ENCODE results near the gene RHOT2. TPM values are rescaled to one million over a fixed set of nuclear protein-coding genes. Genes with fewer than 3 reads are reported as not detected.

Gene RHOT2
- total and polyA plus RNA-seq, 10 of the 15 experiments (the other 5 are each of a cell fraction or from before 2014, with no cell fraction given), result 3.7 to 174 (median 69.8) TPM

- Histone ChIP-seq H3K79me2 (ENCODE audit: control insufficient read depth, insufficient read depth, low read length) (no peaks in the 10 kb centered on the region), H3K4me2 (ENCODE audit: control insufficient read depth, insufficient read depth) (no peak overlapping the region), H3K9me3 (replicated peaks; ENCODE audit: control insufficient read depth, insufficient read depth, low read length) (no peaks in the 10 kb centered on the region), H4K20me1 (ENCODE audit: control insufficient read depth, insufficient read depth) (no peaks in the 10 kb centered on the region; the same call in 1 of the 2 replicates), H3K27ac (ENCODE audit: control insufficient read depth, insufficient read depth) (no peak overlapping the region), H3K9ac (ENCODE audit: control insufficient read depth, insufficient read depth, low read length) (no peak overlapping the region), H3K36me3 (ENCODE audit: control insufficient read depth in 2 of 2, insufficient read depth in 2 of 2, low read length in 1 of 2) (no peaks in the 10 kb centered on the region; a peak in 1 of 4 replicates), H2AFZ (ENCODE audit: control insufficient read depth, low read depth, low read length) (no peak overlapping the region), H3K27me3 (replicated peaks in 1 of 2; ENCODE audit: control insufficient read depth in 2 of 2, insufficient read depth in 2 of 2, low read length in 1 of 2) (no peaks in the 10 kb centered on the region), H3K4me3 (no peak overlapping the region), H3K4me1 (ENCODE audit: control insufficient read depth, insufficient read depth, low read length) (no peaks in the 10 kb centered on the region)
- SMC1A ChIA-PET (ENCODE audit: uncharacterized antibody, unreplicated experiment), result no interaction called here
- DNase-seq (ENCODE audit: low read depth, low spot score), result no peak
- RAD21 ChIA-PET (ENCODE audit: unreplicated experiment), result no interaction called here
- 89% methylated on average over 35 of the region's 35 CpGs for WGBS (ENCODE audit: insufficient coverage, insufficient replicate concordance, low lambda C conversion rate, missing lambda C conversion rate)
- no TSS peak for BruUV-seq (replicated peaks)
- CTCF ChIA-PET, result no interaction called here
- intact Hi-C loops (cut with micrococcal nuclease; ENCODE audit: unreplicated experiment), result no loop called here
- in situ Hi-C loops (cut with MboI), result no loop called here
- FAIRE-seq, result no peak
- no peak for ATAC-seq
- POLR2A ChIA-PET, result no interaction called here
- no peak for TF ChIP-seq MYC (IDR thresholded peaks at IDR 0.05; ENCODE audit: insufficient read depth, insufficient read length, insufficient replicate concordance, low read length, severe bottlenecking)
These were observed 41.8 kb upstream of the RHOT2 start for GRCh38 chr16:625977-626765.

DNA sequence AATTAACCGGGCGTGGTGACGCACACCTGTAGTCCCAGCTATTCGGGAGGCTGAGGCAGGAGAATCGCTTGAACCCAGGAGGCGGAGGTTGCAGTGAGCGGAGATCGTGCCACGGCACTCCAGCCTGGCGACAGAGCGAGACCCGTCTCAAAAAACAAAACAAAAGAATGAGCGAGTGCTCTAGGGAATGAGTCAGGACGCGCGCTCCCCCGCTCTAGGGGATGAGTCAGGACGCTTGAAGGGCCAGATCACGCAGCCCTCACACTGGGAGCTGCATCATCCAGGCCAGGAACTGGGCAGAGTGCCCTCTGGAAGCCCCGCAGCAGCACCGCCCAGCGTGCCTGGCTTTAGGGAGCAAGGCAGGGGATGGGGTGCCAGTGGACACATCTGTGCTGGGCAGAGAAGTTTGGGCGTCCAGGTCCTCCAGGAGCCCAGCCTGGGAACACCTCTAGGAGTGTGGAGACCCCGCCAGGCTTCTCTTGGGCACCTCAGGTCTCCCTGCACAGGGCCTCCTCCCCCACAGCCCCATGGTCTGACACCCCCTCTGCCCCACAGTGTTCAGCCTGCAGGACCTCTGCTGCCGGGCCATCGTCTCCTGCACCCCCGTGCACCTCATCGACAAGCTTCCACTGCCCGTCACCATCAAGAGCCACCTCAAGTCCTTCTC lies 41.0 kb upstream of the RHOT2 start:
- RAD21 ChIA-PET (ENCODE audit: unreplicated experiment), result no interaction called here
- TF ChIP-seq ZNF687 (IDR thresholded peaks at IDR 0.05), result no peak
- TF ChIP-seq BMI1 (IDR thresholded peaks at IDR 0.05; ENCODE audit: borderline replicate concordance), result no peak
- no peak for TF ChIP-seq KAT2A (conservative IDR thresholded peaks at IDR 0.05; ENCODE audit: control insufficient read depth, low read depth, low read length)
- TF ChIP-seq, protein P1, sequence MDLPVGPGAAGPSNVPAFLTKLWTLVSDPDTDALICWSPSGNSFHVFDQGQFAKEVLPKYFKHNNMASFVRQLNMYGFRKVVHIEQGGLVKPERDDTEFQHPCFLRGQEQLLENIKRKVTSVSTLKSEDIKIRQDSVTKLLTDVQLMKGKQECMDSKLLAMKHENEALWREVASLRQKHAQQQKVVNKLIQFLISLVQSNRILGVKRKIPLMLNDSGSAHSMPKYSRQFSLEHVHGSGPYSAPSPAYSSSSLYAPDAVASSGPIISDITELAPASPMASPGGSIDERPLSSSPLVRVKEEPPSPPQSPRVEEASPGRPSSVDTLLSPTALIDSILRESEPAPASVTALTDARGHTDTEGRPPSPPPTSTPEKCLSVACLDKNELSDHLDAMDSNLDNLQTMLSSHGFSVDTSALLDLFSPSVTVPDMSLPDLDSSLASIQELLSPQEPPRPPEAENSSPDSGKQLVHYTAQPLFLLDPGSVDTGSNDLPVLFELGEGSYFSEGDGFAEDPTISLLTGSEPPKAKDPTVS (IDR thresholded peaks at IDR 0.05; ENCODE audit: low read depth, low read length), result no peak

More for the DNA sequence above, 41.0 kb upstream of the RHOT2 start:
- Histone ChIP-seq H3K4me3 (no peak overlapping the region), H3K9ac (ENCODE audit: control insufficient read depth, insufficient read depth, low read length) (no peak overlapping the region), H4K20me1 (ENCODE audit: control insufficient read depth, insufficient read depth) (no peaks in the 10 kb centered on the region; the same call in 1 of the 2 replicates), H3K9me3 (replicated peaks; ENCODE audit: control insufficient read depth, insufficient read depth, low read length) (no peaks in the 10 kb centered on the region), H3K27me3 (replicated peaks in 1 of 2; ENCODE audit: control insufficient read depth in 2 of 2, insufficient read depth in 2 of 2, low read length in 1 of 2) (no peaks in the 10 kb centered on the region), H3K36me3 (ENCODE audit: control insufficient read depth in 2 of 2, insufficient read depth in 2 of 2, low read length in 1 of 2) (no peaks in the 10 kb centered on the region; a peak in 1 of 4 replicates), H3K4me1 (ENCODE audit: control insufficient read depth, insufficient read depth, low read length) (no peaks in the 10 kb centered on the region), H3K27ac (ENCODE audit: control insufficient read depth, insufficient read depth) (no peak overlapping the region), H3K4me2 (ENCODE audit: control insufficient read depth, insufficient read depth) (no peak overlapping the region), H2AFZ (ENCODE audit: control insufficient read depth, low read depth, low read length) (no peak overlapping the region), H3K79me2 (ENCODE audit: control insufficient read depth, insufficient read depth, low read length) (no peaks in the 10 kb centered on the region)
- in situ Hi-C loops (cut with MboI) (no loop called here), intact Hi-C loops (cut with micrococcal nuclease; ENCODE audit: unreplicated experiment) (no loop called here)
- no peak for DNase-seq (ENCODE audit: low read depth, low spot score)
- ATAC-seq, result no peak
- ChIA-PET SMC1A (ENCODE audit: uncharacterized antibody, unreplicated experiment) (no interaction called here), CTCF (no interaction called here), POLR2A (no interaction called here)
- 91% methylated on average over 29 of the region's 29 CpGs for WGBS (ENCODE audit: insufficient coverage, insufficient replicate concordance, low lambda C conversion rate, missing lambda C conversion rate)
- no peak for FAIRE-seq
- no TSS peak for BruUV-seq (replicated peaks)

Measured in GM12878 (cell line).